ENCODE data around the gene ZNF493.

DNA sequence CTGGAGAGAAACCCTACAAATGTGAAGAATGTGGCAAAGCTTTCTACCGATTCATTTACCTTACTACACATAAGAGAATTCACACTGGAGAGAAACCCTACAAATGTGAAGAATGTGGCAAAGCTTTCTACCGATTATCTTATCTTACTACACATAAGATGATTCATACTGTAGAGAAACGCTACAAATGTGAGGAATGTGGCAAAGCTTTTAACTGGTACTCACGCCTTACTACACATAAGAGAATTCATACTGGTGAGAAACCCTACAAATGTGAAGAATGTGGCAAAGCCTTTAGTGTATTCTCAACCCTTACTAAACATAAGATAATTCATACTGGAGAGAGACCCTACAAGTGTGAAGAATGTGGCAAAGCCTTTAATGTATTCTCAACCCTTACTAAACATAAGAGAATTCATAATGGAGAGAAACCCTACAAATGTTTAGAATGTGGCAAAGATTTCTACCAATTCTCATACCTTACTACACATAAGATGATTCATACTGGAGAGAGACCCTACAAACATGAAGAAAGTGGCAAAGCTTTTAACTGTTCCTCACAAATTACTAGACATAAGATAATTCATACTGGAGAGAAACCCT lies 12.9 kb upstream of the ZNF493 start:
- TF ChIP-seq ZNF274 (IDR thresholded peaks at IDR 0.05; ENCODE audit: low read depth, low read length) (peak; percentile 75), YY1 (IDR thresholded peaks at IDR 0.05; ENCODE audit: insufficient read depth, insufficient read length) (no peak), SUZ12 (IDR thresholded peaks at IDR 0.05; ENCODE audit: extremely low read depth, insufficient read depth, insufficient read length) (no peak)

All from NT2/D1 (cell line).